ENCODE results near the gene PLCH1. TPM values are rescaled to one million over a fixed set of nuclear protein-coding genes. Genes with fewer than 3 reads are reported as not detected.

Gene PLCH1
- total RNA-seq, 3 donors from 2014 or later = 4.2 to 13.2 (median 10.2) TPM

GRCh38 chr3:155745795-155746550 is 1.1 kb upstream of the PLCH1 start:
- TF ChIP-seq, protein P1, sequence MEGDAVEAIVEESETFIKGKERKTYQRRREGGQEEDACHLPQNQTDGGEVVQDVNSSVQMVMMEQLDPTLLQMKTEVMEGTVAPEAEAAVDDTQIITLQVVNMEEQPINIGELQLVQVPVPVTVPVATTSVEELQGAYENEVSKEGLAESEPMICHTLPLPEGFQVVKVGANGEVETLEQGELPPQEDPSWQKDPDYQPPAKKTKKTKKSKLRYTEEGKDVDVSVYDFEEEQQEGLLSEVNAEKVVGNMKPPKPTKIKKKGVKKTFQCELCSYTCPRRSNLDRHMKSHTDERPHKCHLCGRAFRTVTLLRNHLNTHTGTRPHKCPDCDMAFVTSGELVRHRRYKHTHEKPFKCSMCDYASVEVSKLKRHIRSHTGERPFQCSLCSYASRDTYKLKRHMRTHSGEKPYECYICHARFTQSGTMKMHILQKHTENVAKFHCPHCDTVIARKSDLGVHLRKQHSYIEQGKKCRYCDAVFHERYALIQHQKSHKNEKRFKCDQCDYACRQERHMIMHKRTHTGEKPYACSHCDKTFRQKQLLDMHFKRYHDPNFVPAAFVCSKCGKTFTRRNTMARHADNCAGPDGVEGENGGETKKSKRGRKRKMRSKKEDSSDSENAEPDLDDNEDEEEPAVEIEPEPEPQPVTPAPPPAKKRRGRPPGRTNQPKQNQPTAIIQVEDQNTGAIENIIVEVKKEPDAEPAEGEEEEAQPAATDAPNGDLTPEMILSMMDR (IDR thresholded peaks at IDR 0.05) = no peak
- DNase-seq = peak in 2 of 3 donors; percentile 45 to 51
- ATAC-seq = peak; percentile 58
- intact Hi-C loops (cut with DNase I, micrococcal nuclease) = no loop called here
- Histone ChIP-seq H3K36me3 (ENCODE audit: low read depth) (no peaks in the 10 kb centered on the region), H3K4me3 (no peak overlapping the region), H3K9me3 (no peaks in the 10 kb centered on the region), H3K4me1 (ENCODE audit: low read depth) (peaks cover 6% of the 10 kb centered on the region)

DNA sequence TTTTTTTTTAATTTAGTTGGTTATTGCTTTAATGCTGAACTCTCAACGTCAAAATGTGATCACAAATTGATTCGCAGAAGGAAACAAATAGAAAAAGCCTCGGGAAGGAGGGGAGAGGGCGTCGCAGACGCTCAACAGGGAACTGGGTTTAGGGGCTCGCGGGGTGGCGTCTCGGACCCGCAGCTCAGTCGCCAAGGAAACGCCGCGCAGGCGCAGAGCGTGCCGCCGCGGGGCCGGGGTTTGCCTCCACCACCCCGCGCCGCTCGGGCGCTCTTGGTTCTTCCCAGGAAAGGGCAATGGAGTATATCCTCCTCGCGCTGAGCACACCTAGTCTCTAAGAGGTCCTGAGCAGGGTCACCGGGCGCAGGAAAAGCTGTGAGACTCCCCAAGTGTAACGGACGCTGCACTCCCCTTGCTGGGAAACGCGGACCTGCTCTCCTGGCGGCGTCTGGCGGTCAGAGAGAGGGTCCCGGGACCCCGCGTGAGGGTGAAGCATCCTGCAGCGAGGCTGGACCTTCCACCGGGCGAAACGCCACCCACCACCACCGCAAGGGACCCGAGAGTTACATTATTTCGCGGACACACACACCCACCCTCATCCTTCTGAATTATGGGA is 753 bp downstream of the PLCH1 start:
- Histone ChIP-seq H3K9me3 (no peaks in the 10 kb centered on the region), H3K4me1 (ENCODE audit: low read depth) (peaks cover 8% of the 10 kb centered on the region), H3K36me3 (ENCODE audit: low read depth) (no peaks in the 10 kb centered on the region), H3K4me3 (peak overlapping the region; percentile 36)
- DNase-seq = peak; percentile 75 to 84 (median 76)
- intact Hi-C loops (cut with DNase I, micrococcal nuclease) = no loop called here
- TF ChIP-seq, protein P1 (IDR thresholded peaks at IDR 0.05) = no peak
- ATAC-seq = peak; percentile 77

GRCh38 chr3:155743606-155744005 is 1.3 kb downstream of the PLCH1 start:
- Histone ChIP-seq H3K4me3 (peak overlapping the region; percentile 36), H3K9me3 (no peaks in the 10 kb centered on the region), H3K36me3 (ENCODE audit: low read depth) (no peaks in the 10 kb centered on the region), H3K4me1 (ENCODE audit: low read depth) (peaks cover 10% of the 10 kb centered on the region)
- intact Hi-C loops (cut with DNase I, micrococcal nuclease) = no loop called here
- TF ChIP-seq, protein P1 (IDR thresholded peaks at IDR 0.05) = no peak
- DNase-seq (peak in 1 of 3 donors; percentile 13), ATAC-seq (peak; percentile 9)

GRCh38 chr3:155742349-155742965 is 2.4 kb downstream of the PLCH1 start:
- DNase-seq (no peak), ATAC-seq (no peak)
- no peaks in the 10 kb centered on the region for H3K9me3 ChIP-seq
- peaks cover 10% of the 10 kb centered on the region for H3K4me1 ChIP-seq (ENCODE audit: low read depth)
- TF ChIP-seq, protein P1 (IDR thresholded peaks at IDR 0.05) = no peak
- no peak overlapping the region for H3K4me3 ChIP-seq
- intact Hi-C loops (cut with DNase I, micrococcal nuclease) = no loop called here
- H3K36me3 ChIP-seq (ENCODE audit: low read depth) = no peaks in the 10 kb centered on the region

- H3K9me3 ChIP-seq = no peaks in the 10 kb centered on the region
- TF ChIP-seq, protein P1 (IDR thresholded peaks at IDR 0.05) = no peak
- H3K36me3 ChIP-seq (ENCODE audit: low read depth) = no peaks in the 10 kb centered on the region
- no peak overlapping the region for H3K4me3 ChIP-seq
- no peak for ATAC-seq
- no peak for DNase-seq
- intact Hi-C loops (cut with DNase I, micrococcal nuclease) = no loop called here
- H3K4me1 ChIP-seq (ENCODE audit: low read depth) = peaks cover 11% of the 10 kb centered on the region
These were observed 3.3 kb downstream of the PLCH1 start for GRCh38 chr3:155741603-155742002.

All from mucosa of descending colon (tissue), 3 donors.